CD4-positive, alpha-beta T cell treated with Interferon alpha-2 for 1 hour (primary cell): ENCODE measurements around the gene HSD11B1.
A peak's percentile ranks its signal among the peaks of the same experiment; 100 is the strongest.

Source experiments
- DNase-seq, 2 donors: peaks; one replicate each; pipeline ENCODE4 v3.0.0-alpha.2; 2020 to 2022

Gene HSD11B1

DNA sequence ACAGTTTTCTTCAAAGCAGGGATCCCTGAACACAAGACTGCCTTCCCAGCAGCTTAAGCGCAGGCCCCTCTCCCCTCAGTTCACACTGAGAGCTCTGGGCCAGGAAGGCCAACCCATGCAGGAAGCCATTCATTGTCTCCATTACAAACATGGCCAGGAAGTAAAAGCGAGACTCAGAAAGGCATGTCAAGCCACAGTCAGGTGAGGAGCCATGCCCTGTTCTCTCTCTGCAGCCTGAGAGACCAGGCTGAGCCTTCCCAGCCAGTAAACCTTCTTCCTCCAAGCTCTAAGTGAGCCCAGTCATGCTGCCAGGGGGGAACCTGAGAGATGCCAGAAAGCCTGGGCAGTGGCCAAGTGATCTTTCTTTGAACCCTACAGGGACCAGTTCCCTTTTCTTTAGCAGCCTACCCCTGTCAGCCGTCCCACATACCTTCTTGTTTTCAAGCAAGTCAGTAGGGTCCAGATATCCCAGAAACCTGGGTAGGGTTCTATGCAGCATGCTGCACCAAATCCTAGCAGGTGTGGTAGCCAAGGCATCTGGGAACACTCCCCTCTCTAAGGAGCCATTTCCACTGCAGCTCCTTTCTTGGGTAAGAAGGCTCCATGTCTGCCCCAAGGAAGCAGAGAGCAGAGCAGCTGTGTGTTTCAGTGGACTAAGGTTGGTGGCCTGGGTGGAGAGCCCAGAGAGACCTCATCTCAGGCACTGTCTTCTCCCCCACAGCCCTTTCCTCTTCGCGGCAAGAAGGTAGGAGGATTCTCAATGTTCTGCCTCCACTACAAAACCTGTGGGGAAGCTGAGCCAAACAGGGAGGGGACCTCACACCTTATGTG, 52.2 kb downstream of the HSD11B1 start:
- peak; percentile 50 to 53 for DNase-seq

DNA sequence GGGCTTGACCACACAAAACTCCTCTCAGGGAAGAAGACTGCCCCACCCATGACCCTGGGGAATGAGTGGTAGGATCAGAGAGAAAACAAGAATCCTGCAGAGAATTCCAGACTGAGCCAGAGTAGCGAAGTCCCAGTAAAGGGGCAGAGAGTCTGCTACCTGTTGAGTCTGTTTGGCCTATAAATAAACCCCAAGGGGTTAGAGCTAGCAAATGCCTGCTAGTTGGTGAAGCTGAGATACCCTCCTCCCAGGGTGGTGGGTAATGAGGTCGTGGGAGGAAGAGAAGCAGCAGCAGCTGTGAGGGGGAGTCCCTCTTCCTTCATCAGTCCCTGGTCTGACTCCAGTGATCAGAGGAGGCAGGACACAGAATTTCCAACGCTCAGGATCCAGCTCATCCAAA, 53.8 kb downstream of the HSD11B1 start:
- DNase-seq = no peak

DNA sequence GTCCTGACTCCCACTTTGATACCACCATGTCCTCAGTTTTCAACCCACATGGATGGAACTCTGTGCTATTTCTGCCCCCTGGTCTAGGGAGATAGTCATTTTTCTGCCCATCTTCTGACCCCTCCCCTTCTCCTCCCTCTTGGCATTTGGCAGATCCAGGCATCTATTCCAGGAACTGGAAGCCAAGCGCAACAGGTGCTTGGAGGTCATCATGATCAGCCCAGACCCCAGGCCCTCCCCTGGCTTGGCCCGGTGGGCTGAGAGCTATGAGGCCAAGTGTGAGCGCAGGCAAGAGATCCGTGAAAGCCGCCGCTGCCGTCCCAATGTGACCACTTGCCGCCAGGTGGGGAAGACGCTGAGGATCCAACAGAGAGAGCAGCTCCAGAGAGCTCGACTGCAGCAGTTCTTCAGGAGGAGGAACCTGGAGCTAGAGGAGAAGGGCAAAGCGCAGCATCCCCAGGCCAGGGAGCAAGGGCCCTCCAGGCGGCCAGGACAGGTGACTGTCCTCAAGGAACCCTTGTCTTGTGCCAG, 55.2 kb downstream of the HSD11B1 start:
- DNase-seq = no peak

GRCh38 chr1:209761011-209761635, 56.5 kb downstream of the HSD11B1 start:
- no peak for DNase-seq

GRCh38 chr1:209766051-209766450, 61.4 kb downstream of the HSD11B1 start:
- DNase-seq = peak in 1 of 2 donors; percentile 23

GRCh38 chr1:209767096-209767495, 62.5 kb downstream of the HSD11B1 start:
- DNase-seq = no peak

DNA sequence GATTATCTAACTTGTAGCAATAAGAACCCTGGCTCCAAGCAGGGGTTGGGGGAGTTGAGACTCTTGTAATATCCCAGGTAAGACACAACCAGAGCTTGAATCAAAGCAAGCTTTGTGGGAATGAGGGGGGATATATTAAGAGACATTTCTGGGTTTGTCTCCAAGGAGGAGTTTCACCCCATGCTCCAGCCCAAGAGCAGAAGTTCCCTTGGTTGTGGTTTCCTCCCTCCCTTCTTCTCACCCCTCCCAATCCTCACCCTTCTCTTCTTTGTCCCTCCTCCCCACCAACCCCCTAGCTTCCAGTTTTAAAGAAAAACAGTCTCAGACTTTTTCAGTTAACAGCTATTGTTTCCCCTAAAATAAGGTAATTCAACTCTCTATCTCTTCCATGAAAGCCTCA, 63.1 kb downstream of the HSD11B1 start:
- DNase-seq = peak in 1 of 2 donors; percentile 30

GRCh38 chr1:209768354-209768774, 63.7 kb downstream of the HSD11B1 start:
- DNase-seq = peak; percentile 79 to 86

DNA sequence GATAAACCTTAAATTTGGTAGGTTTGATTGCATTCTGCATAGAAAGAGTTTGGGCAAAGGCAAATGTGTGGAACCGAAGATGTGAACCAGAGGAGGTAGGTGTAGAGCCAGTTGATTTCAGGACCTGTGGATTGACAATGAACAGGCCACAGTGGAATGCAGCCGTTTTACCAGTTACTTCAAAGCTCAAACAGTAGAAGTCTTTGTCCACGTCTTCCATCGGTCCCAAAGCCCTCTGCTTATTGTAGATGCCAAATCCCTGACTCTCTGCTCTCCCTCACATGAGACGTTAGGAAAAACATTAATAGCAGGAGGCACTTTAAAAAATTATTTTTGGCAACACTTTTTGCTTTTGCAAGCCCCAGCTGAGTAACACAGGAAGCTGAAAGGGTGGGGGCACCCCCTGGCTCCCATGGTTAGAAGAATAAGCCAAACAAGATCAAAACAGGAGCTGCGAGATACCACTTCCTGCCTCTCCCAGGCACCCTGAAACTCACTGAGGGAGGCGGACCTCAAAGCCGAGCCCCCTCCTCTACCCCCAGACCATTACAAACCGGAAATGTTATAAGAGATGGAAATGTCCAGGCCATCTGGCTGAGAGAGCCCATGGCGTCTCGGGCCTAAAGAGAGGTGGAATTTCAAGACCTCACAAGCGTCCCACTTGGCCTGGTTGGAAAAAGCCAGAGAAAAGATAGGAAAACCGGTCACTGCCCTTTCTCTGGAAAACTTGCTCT, 64.7 kb downstream of the HSD11B1 start:
- DNase-seq = peak; percentile 58 to 77

DNA sequence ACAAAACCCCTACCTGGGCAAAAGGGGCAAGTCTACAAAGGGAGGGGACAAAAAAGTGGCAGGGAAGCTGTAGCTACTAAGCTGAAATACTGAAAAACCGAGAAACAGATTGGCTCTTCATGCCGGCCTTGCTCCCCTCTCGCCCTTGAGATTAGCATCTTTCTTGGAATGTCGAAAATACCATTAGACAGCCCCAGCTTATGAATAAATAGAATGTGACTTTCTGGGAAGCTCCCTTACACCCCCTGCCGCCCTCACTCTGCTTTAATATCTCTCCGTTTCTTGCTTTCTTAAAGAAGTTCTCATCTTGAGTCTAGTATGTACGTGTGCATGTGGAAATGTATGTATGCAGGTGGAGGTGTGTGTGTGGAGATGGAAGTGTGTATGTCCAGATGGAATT, 65.3 kb downstream of the HSD11B1 start:
- DNase-seq = no peak

- no peak for DNase-seq
Observed at GRCh38 chr1:209770636-209771415, 66.2 kb downstream of the HSD11B1 start.

- DNase-seq = no peak
Observed at GRCh38 chr1:209772126-209772525, 67.5 kb downstream of the HSD11B1 start.

DNA sequence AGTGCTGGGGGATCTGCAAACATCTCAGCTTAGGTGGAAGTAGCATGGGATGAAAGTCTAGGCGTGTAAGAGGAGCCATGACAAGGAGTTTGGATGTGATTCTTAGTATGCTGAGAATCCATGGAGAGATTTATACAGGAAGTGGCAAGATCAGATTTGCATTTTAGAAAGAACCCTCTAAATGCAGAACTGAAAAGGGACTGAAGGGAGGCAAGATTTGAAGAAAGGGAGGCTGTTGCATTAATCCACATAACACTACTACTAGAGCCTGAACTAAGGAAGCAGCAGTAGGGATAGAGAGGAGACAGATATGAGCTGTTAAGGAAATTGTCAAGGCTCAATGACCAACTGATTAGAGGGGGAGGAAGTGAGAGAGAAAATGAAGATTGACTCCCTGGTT, 69.9 kb downstream of the HSD11B1 start:
- no peak for DNase-seq

DNA sequence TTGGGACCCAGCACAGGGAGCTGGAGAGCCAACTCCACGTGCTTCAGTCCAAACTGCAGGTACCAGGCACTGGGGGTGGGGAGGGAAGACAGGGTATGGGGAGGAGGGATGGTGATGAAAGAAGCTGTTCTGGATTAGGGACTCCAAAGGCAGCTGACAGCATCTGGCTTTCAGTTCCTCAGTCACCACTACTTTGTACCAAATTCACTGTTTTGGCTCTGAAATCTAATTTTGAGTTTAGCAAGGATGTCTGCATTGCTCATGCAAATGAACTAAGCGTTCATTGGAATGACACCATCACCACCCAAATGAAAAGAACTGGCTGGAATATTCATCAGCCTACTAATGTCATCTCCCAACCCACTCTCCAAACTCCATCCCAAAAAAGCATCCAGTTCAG, 71.0 kb downstream of the HSD11B1 start:
- DNase-seq = no peak

DNA sequence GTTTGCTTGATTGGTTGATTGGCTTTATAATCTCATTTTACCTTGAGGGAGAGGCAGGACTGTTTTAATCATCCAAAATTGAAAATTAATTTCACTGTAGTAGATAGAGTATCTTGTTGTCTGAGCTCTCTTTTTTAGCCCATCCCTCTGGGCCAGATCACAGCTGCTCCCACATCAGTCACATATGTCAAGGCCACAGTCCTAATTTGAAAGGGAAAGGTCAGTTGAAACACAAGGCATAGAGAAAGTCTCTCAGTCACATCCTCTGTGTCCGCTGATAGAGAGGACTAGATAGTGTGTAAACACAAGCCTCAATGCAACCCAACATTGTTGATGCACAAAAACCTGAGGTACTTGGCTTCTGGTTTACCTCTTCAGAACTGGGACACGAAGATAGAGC, 72.9 kb downstream of the HSD11B1 start:
- no peak for DNase-seq

- DNase-seq = no peak
Observed at GRCh38 chr1:209778102-209778501, 73.5 kb downstream of the HSD11B1 start.

DNA sequence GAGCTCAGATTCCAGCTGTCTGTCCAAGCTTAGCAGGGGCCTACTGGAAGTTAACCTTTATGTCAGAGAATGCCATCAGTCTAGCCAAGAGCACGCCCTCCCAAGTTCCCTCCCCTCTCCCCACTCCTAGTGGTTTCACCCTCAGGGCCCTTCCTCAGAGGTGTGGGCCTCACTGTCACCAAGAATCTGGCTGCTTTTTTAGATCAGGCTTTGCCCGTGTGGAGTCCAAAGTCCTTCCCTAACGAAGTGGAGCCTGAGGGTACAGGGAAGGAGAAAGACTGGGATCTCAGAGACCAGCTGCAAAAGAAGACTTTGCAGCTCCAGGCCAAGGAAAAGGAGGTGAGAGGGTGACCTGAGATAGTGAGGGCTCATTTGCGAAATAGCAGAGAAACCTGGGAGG, 75.6 kb downstream of the HSD11B1 start:
- DNase-seq = no peak

GRCh38 chr1:209783386-209783785, 78.7 kb downstream of the HSD11B1 start:
- no peak for DNase-seq
